GM21526 (cell line): ENCODE data around the gene ERBIN.
"Not testable (repeated sequence)": the region's sequence is repeated elsewhere in the genome, so short reads cannot be mapped to it uniquely, and the experiment has no call there.

Source experiments
- ATAC-seq: cut with Tn5 transposase; IDR thresholded peaks from one replicate; pipeline ENCODE4 v1.9.1; 2021; ENCODE audit warnings: moderate library complexity; ENCODE audit not compliant: unreplicated experiment, low FRiP score

The ERBIN gene

GRCh38 chr5:65914641-65915196 is 11.7 kb upstream of the ERBIN start:
- ATAC-seq, result no peak

DNA sequence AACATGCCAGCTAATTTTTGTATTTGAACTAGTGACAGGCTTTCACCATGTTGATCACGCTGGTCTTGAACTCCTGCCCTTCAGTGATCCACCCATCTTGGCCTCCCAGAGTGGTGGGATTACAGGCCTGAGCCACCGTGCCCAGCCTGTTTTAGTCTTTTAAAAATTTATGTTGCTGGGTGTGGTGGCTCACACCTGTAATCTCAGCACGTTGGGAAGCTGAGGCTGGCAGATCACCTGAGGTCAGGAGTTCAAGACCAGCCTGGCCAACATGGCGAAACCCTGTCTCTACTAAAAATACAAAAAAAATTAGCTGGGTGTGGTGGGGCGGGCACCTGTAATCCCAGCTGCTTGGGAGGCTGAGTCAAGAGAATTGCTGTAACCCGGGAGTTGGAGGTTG is 10.7 kb upstream of the ERBIN start:
- ATAC-seq, result not testable (repeated sequence)

DNA sequence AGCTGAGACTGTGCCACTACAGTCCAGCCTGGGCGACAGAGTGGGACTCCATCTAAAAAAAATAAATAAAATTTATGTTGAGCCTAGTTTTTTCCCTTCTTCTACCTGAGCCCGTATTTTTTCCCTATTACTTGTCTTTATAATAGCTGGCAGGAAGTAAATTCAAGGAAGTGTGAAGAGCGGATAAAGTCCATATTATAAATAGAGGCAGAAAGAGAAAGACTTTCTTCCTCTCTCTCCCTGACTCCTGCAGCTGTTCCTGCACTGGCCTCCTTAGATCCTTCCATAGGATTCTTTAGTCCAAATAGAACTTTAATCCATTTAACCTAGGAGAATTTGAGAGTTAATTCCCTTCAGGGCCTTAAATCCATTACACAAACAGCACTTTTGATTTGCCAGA is 10.3 kb upstream of the ERBIN start:
- no peak for ATAC-seq

DNA sequence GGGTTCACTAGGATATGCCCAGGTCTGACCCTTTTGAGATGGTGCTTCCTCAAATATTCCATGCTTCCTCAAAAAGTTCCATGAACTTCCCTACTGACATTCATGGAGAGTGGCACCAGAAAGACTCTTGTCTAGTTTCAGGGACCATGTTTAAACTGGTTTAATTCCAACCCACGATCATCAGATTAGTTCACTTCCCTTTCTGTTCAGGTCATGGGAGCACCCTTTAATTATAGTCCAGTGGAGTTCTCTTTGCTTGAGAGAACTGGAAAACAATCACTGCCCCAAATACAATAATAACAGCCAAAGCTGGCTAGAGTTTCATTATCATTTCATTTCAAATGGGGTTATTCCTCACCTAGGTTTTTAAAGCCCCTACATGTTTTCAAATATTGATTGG is 9.7 kb upstream of the ERBIN start:
- ATAC-seq, result no peak

DNA sequence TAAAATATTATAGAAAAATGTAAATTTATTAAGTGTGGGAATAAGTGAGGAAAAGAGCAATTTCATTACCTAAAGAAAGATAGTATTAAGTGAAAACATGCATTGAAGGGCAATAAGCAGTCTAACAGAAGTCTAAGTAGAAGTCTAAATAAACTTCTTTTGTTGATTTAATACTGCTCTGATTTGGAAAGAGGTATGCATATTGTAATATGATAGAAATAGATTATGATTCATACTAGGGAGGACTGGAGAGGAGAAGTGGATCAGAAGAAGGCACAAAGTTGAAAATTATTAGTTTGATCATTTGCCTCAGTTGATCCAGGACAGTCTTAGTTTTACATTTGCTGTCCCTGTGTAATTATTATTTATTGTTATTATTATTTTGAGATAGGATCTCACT is 6.6 kb upstream of the ERBIN start:
- no peak for ATAC-seq

GRCh38 chr5:65923339-65923738 is 3.0 kb upstream of the ERBIN start:
- no peak for ATAC-seq

DNA sequence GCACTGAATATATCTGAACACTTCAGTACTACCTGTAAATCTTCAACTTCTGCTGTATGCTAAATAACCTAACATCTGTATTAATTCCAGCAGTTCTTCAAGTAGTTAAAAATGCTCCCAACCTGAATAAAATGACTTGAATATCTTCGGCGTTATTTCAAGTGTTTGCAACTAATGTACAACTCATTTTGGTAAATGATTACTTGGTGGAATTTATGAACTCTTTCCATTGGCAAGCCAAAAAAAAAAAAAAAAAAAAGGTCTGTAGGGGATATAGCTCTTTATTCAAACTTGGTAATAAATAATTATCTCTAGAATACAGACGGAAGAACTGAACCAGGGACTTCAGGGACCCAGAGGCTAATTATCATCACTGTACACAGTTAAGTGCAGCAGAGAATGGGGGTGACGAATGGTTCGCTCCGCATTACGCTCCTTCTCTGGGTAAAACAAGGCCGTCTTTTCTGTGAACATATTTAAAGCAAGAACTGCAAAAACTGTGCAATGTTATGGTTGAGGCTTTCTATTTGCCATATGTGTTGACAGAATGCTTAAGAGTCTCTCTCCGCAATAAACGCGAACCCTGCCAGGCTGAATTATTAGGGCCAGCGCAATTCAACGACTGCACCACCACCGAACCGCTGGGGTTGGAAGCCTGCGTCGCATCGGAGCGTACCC is 1.9 kb upstream of the ERBIN start:
- peak; percentile 13 for ATAC-seq

DNA sequence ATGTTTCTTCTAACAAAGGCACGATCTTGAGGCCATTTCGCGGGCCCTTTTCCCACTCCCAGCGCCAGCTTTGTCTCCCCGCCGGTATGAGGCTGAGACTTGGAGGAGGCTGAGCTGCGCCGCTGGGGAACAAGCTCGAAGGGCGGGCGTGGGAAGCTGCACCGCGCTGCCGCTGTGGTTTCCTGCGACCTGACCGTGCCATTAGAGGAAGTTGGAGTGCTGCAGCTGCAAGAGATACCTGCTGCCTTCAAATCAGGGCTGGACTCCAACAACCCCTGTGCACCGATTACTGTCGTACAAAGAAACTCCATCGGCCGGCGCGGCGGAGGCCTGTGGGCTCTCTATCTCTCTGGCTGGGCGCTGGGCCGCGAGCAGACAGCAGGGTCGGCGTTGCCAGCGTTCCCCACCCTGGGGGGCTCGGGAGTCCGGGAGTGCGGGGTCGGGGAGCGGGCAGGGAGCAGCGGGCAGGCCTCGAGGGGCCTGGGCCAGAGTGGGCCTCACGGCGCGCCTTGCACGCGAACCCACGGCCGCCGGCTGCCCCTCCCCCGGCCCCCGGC is 1.3 kb upstream of the ERBIN start:
- ATAC-seq, result peak; percentile 59

DNA sequence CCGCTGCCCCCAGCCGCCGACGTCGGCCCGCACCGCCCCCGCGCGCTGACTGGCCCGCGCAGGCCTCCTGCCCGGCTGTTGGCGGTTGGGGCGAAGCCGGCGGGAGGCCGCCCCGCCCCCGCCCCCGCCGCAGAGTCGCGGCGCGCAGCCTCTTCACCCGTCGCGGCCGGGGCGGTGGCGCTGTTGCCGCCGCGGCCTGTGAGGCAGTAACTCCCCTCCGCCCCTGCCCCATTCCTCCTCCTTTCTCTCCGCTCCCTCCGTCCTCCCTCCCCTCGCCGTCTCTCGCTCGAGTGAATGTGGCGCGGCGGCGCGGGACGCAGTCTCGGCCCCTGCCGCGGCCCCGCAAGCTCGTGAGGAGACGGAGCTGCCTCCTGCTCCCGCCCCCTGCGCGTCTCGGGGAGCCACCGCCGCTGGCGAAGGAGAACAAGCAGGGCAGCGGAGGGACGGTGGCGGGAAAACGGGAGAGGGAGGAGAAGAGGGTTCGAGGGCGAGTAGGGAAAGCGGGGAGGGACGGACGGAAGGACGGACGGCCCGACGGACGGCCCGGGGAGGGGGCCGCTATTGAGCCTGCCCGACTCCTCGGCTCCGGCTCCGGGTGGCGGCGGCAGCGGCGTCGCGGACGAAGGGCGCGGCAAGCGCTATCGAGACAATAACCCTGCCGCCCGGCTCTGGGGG is 637 bp upstream of the ERBIN start:
- ATAC-seq, result peak; percentile 57

DNA sequence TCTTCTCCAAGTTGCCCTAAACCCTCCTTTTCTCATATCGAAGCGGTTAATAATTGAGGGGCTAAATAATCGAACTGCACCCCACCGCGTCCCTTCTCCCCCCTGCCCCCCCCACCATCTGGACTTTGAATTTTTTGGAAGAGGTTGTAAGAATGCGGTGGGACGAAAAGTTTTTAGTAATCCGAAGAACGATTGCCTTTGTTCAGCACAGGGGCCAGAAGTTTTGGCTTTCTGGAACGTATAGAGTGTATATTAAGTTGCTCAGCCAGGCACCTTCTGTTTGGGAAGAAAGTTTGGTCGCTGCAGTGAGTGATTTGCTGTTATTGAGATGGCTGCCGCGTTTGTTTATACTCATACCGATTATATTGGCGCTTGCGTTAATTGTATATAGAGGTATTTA is 518 bp downstream of the ERBIN start:
- no peak for ATAC-seq

DNA sequence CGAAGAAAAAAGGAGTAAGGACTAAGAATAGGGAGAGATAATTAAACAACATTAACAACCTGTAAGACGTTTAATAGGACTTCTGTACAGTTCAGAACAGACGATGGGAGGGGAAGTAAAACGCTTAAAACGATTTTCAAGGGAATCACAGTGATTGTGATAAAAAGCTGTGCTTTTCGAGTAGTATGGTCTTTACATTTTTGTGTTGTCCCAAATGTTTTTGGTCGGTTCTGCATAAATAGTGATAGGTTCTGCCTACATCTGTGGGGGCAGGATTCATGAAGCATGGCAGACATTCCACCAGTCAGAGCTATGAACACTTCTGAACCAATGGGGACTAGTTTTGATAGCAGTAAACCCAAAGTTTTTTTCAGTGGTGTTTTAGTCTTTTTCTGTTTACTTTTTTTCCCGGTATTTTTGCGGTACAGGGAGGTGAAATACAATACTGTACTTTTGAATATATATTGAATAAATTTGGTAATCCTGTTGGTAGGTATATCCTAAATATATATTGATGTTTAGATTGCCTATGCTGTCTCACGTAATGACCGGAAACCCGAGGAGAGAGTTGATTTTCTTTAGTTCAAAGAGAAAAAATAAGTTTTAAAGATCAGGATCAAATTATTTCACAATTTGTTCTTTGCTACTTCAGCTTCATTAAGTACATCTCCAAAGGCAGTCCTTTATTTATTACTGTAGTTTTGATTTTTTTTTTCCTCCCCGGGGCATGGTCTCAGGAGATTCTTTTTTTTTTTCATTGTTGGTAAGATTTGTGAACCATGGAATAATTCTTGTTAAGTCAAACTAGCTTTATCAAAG is 1.3 kb downstream of the ERBIN start:
- ATAC-seq, result no peak

DNA sequence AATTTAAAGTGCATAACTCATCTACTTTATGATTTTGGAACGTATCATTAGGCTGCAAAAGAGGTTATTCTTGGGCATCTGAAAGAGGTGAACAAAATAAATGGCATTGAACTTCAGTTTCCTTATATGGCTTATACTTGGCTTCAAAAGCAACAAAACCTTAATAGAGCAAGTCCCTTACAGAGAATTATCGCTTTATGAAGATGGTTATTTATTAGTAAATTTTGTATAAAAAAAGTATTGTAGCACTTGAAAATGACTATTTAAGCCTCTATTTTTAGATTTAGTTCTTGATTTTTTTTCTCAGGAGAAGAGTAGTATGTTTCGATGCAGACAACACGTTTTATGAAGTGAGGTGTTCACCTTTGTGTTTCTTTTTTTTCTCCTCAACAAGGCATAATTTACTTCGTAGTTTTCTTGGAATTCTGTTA is 2.0 kb downstream of the ERBIN start:
- ATAC-seq, result no peak

GRCh38 chr5:65928860-65929259 is 2.5 kb downstream of the ERBIN start:
- no peak for ATAC-seq

- no peak for ATAC-seq
These were observed 6.3 kb downstream of the ERBIN start for GRCh38 chr5:65932676-65933075.

- ATAC-seq, result no peak
These were observed 6.9 kb downstream of the ERBIN start for GRCh38 chr5:65933295-65933694.

DNA sequence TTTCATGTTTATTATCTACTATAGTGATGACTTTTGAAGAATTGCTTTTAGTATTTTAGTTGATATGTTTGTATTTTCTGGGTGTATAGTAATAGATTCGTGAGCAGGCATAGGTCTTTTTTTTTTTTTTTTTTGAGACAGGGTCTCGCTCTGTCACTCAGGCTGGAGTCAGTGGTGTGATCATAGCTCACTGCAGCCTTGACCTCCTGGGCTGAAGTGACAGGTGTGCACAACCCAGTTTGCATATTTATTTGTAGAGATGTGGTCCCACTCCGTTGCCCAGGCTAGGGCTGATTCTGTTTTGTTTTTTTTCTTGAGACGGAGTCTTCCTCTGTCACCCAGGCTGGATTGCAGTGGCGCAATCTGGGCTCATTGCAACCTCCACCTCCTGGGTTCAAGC is 11.9 kb downstream of the ERBIN start:
- ATAC-seq, result peak; percentile 85

GRCh38 chr5:65943771-65944170 is 17.4 kb downstream of the ERBIN start:
- ATAC-seq, result no peak

- ATAC-seq, result no peak
These were observed 19.9 kb downstream of the ERBIN start for GRCh38 chr5:65946198-65946745.

- ATAC-seq, result no peak
These were observed 21.9 kb downstream of the ERBIN start for GRCh38 chr5:65948115-65948747.

GRCh38 chr5:65951330-65951729 is 25.0 kb downstream of the ERBIN start:
- no peak for ATAC-seq
